HG03354 (cell line): ENCODE measurements around the gene CYB5A.

Experiments used
- ATAC-seq: cut with Tn5 transposase; IDR thresholded peaks from one replicate; pipeline ENCODE4 v1.9.1; 2021; ENCODE audit warnings: mild to moderate bottlenecking; ENCODE audit not compliant: unreplicated experiment, poor library complexity, severe bottlenecking

CYB5A gene

DNA sequence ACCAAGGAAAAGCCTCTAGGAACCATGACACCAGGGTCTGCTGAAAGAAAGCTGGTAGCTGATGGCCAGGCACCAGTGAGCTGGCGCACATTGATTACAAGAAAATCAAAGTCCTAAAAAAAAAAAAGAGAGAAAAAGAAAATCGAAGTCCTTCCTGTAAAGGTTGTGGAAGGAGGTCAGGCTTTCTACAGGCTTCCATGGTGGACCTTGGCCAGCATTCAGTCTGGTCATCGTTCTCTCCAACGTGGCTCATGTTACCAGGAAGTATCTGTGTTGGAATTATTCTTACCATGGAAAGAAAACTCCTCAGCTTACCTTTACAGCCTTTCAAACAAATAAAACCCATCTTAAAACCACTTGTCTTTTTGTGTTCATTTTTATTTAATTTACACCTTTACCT is 65.6 kb downstream of the CYB5A start:
- ATAC-seq, result no peak

DNA sequence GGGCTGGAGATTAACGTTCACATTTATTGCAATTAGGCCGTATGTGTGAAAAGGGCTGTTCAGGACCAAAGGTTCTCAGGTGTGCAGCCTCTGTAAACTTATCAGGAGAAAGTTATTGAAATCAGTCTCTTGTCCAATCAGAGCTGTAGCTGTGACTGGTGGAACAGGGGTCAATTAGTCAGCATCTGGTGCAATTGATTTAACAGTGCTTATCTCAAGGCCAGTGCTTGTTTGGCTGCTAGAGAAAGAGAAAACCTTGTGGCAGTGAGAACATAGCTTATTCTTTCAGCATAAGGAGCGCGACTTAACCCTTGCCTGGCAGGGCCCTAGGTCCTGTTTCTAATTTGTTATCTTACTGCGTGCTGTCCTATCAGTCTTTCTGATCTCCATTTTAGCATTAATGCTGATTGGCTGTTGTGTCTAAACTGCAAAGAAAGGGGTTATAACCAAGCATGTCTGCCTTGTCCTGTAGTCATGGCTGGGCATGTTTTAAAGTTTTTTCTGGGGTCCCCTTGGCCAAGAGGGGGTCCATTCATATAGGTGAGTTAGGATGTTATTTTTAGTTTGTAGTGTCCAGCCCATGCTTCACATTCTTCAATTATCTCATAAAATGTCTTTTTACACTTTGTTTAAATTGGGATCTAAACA is 66.4 kb downstream of the CYB5A start:
- no peak for ATAC-seq

DNA sequence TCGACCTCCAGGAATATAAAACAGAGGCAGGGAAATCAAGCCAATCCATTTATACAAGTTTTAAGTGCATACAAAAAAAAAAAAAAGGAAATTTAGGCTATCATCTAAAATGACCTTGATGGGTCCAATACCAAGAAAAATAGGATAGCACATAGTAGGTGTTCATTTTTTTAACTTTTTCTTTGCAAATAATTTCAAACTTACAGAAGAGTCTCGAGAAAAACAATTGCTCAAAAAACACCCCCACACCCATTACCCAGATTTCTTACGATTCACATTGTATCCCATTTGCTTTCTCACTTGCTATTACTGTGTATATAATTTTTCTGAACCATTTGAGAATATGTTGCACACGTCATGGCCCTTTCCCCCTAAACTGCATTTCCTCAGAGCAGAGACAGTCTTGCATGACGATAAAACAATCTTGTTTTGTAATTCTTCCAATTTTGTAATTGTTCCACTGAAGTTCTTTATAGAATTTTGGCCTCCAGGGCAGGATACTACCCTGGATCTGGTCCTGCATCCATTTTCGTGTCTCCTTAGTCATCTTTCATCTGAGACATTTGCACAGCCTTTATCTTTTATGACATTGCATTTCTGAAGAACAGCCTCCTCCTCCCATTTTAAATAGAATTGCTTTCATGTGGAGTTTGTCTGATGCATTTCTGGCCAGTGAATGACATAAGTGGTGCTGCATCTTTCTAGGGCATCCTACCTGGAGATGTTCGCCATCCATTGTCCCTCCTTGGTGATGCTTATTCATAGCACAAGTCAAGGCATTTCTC is 68.9 kb downstream of the CYB5A start:
- ATAC-seq, result no peak

DNA sequence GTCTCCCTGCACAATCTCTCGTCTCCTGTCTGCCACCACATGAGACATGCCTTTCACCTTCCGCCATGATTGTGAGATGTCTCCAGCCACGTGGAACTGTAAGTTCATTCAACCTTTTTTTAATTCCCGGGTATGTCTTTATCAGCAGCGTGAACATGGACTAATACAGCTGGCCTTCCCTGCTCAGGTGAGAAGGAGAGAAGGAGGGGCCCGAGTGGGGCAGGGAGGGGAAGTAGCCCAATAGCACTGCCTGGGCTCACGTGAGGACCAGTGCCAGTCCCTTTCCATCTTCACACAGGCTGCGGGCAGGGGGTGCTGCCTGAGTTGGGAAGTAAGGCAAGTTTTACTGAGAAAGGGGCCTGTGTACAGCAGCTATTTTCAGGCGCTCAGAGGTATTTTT is 70.7 kb downstream of the CYB5A start:
- no peak for ATAC-seq

DNA sequence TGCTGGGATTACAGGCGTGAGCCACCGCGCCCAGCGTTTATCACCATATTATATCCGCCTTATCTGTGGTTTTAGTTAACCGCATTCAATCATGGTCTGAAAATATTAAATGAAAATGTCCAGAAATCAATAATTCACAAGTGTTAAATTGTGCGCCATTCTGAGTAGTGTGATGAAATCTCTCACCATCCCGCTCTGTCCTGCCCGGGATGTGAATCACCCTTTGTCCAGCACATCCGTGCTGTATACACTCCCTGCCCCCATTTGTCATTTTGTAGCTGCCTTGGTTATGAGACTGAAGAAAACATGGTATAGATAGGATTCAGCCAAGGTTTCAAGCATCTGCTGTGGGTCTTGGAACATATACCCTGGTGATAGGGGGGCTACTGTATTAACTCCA is 72.7 kb downstream of the CYB5A start:
- ATAC-seq, result no peak

DNA sequence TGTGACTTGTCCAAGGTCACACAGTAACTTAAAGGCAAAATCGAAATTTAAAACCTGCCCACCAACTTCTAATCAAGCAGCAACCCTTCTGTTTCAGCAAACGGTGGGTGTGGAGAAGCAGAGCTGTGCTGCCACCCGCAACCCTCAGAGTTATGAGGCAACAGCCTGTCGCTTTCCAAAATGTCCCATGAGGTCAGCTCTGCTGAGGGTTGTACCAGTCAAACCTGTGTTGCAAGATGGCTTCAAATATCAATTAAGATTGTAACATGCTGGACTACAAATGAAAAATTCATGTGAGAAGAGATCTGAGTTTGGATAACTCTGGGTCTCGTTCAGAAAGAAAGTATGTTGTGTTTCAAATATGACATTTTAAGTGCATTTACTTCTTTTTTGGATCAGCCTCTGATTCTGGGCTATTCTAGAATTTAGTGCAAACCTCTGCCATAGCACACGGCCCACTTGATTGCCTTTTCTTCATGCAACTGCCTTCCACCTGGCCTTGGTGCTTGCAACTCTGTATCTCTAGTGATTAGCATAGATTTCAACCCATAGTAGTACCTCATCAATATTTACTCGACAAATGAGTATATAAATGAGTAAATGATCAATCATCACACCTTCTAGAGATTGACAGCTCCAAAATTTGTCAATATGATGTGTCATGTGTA is 74.2 kb downstream of the CYB5A start:
- ATAC-seq, result no peak

DNA sequence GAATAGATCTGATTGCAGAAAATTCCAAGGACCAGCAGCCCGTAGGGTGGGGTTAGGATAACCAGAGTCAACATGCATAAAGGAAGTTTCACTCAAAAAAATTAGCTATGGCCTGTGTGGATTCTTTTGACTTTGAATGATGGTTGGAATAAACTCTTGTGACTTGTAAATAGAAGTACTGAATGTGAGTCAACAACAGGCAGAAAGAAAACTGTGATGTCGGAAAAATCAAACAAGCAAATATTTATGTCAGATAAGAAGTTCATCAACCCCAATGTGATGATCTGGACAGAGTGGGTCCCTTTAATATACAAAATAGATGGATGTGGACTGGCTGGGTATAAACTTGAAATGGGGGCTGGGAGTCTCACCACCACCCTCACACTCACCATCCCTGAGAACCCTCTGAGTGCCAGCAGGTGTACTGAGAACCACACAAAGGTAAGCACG is 75.1 kb downstream of the CYB5A start:
- no peak for ATAC-seq

DNA sequence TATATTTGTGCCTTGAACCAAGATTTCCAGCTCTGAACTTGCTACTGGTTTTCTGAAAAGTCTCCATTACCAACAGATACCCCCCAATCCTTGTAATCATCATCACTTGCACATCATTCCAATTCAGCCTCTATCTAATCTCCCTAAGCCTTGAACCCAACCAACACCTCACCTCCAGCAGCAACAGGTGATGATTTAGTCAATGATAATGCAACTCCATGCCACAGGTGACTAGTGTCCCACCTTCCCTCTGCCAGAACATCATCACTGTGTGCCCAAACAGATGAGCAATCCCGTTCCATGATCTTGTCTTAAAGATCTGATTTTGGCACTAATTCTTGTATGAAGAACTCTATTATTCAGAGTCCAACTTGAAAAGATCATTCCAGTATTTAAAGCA is 75.9 kb downstream of the CYB5A start:
- no peak for ATAC-seq

DNA sequence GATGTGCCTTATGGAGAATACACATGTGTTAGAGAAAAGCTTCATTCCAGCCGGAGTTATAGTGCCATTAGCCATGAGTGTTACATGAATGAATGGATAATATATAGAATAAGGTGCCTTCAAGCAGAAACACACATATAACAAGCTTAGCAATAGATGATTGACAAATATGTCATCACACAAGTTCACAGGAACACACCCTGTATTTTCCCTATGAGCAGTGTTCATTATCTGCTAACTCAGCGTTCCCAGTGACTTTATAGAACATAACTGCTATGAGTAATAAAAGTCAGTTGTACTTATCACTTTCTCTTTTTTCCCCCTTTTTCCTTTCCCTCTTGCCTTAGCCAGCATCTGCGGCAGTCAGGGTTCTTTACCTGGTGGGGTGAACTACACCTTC is 78.3 kb downstream of the CYB5A start:
- ATAC-seq, result no peak

DNA sequence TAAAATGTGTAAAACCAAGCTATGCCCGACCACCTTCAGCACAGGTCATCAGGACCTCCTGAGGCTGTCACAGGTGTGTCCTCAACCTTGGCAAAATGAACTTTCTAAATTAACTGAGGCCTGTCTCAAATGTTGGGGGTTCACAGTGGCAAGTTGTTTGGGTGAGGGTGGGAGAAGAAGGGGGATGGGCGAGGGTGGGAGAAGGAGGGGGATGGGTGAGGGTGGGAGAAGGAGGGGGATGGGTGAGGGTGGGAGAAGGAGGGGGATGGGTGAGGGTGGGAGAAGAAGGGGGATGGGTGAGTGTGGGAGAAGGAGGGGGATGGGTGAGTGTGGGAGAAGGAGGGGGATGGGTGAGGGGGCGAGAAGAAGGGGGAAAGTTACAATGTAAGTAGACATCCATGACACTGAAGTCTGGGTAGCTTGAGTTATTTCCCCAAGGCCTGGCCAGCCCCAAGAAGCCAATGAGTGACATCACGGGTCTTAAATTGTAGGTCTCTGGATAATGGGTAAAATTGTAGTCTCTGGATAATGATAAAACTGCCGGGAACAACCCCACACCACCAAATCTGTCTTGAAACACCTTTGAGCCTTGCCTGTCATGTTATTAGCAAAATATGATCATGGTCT is 87.1 kb downstream of the CYB5A start:
- ATAC-seq, result no peak

DNA sequence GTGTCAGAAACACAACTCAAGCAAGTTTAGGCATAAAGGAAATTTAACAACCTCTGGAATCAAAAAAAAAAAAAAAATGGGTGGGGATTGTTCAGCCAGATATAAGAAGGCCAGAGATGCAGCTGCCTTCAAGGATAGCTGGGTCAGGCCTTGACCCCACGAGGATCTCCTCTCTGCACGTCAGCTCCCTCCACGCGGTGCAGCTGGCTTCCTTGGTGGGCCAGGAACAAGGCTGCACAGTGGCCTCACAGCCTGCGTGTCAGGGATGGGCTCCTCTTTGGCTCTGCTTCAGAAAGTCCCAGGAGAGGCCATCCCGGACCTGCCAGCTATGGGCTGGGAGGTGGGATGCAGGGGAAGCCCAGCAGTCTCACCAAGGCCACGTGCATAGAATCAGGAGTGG is 88.0 kb downstream of the CYB5A start:
- ATAC-seq, result no peak
